ENCODE measurements around the gene GSN.

The GSN gene

GRCh38 chr9:121249563-121249962, 18.4 kb upstream of the GSN start:
- peak; percentile 77 for DNase-seq (ENCODE audit: low read depth)
- TF ChIP-seq MYC (IDR thresholded peaks at IDR 0.05; ENCODE audit: low read depth, low read length) (peak; percentile 61; the same call in 1 of the 2 replicates), MAX (IDR thresholded peaks at IDR 0.05; ENCODE audit: low read depth, low read length) (peak; percentile 92), CTCF (IDR thresholded peaks at IDR 0.05; ENCODE audit: low read depth, low read length) (no peak), POLR2A (IDR thresholded peaks at IDR 0.05; ENCODE audit: extremely low read depth, insufficient read length) (no peak)
- no peak overlapping the region for H3K4me3 ChIP-seq (ENCODE audit: low read depth, low read length)

GRCh38 chr9:121252104-121252851, 15.7 kb upstream of the GSN start:
- H3K4me3 ChIP-seq (ENCODE audit: low read depth, low read length) = no peak overlapping the region
- DNase-seq (ENCODE audit: low read depth) = peak; percentile 99
- TF ChIP-seq MYC (IDR thresholded peaks at IDR 0.05; ENCODE audit: low read depth, low read length) (peak; percentile 59), MAX (IDR thresholded peaks at IDR 0.05; ENCODE audit: low read depth, low read length) (peak; percentile 83), POLR2A (IDR thresholded peaks at IDR 0.05; ENCODE audit: extremely low read depth, insufficient read length) (peak; percentile 61), CTCF (IDR thresholded peaks at IDR 0.05; ENCODE audit: low read depth, low read length) (no peak)

- no peak for DNase-seq (ENCODE audit: low read depth)
- no peak for TF ChIP-seq POLR2A (IDR thresholded peaks at IDR 0.05; ENCODE audit: extremely low read depth, insufficient read length)
- no peak overlapping the region for H3K4me3 ChIP-seq (ENCODE audit: low read depth, low read length)
Measured at GRCh38 chr9:121253162-121253561, 14.8 kb upstream of the GSN start.

GRCh38 chr9:121253821-121254501, 14.0 kb upstream of the GSN start:
- TF ChIP-seq MAX (IDR thresholded peaks at IDR 0.05; ENCODE audit: low read depth, low read length) = no peak
- TF ChIP-seq CTCF (IDR thresholded peaks at IDR 0.05; ENCODE audit: low read depth, low read length) = no peak
- TF ChIP-seq POLR2A (IDR thresholded peaks at IDR 0.05; ENCODE audit: extremely low read depth, insufficient read length) = no peak
- peak overlapping the region; percentile 11 for H3K4me3 ChIP-seq (ENCODE audit: low read depth, low read length)
- DNase-seq (ENCODE audit: low read depth) = peak; percentile 69

GRCh38 chr9:121259498-121259897, 8.5 kb upstream of the GSN start:
- TF ChIP-seq MYC (IDR thresholded peaks at IDR 0.05; ENCODE audit: low read depth, low read length) (no peak), MAX (IDR thresholded peaks at IDR 0.05; ENCODE audit: low read depth, low read length) (no peak), CTCF (IDR thresholded peaks at IDR 0.05; ENCODE audit: low read depth, low read length) (no peak), POLR2A (IDR thresholded peaks at IDR 0.05; ENCODE audit: extremely low read depth, insufficient read length) (no peak)
- no peak for DNase-seq (ENCODE audit: low read depth)

GRCh38 chr9:121259935-121260334, 8.0 kb upstream of the GSN start:
- DNase-seq (ENCODE audit: low read depth) = no peak
- no peak for TF ChIP-seq POLR2A (IDR thresholded peaks at IDR 0.05; ENCODE audit: extremely low read depth, insufficient read length)
- no peak overlapping the region for H3K4me3 ChIP-seq (ENCODE audit: low read depth, low read length)

More at GRCh38 chr9:121259498-121259897, 8.5 kb upstream of the GSN start:
- H3K4me3 ChIP-seq (ENCODE audit: low read depth, low read length) = no peak overlapping the region
